H1 (cell line): ENCODE data around the gene ACTL8. TPM values are rescaled to one million over a fixed set of nuclear protein-coding genes. Genes with fewer than 3 reads are reported as not detected.
A peak's percentile ranks its signal among the peaks of the same experiment; 100 is the strongest.

Experiments
- CTCF ChIA-PET: fragments of 300-600 bp; sonication (Branson Sonifier 250); formaldehyde crosslinking; loops from one replicate; lab custom pipeline; 2021; ENCODE audit not compliant: partially characterized antibody; lab: Charles Lee
- POLR2A ChIA-PET: fragments of 300-600 bp; sonication (Branson Sonifier 250); formaldehyde crosslinking; loops from one replicate; lab custom pipeline; 2021; ENCODE audit warnings: inconsistent platforms; ENCODE audit not compliant: partially characterized antibody; lab: Charles Lee
- DNase-seq, 2 experiments: peaks; one replicate each; pipeline versions ENCODE4 v3.0.0 to v3.0.0-alpha.2; 2010 to 2022; ENCODE audit warnings: low spot score in 2 of 2, low read depth in 1 of 2, mixed read lengths in 1 of 2
- FAIRE-seq: peaks from 2 replicates; lab custom pipeline; 2011; peaks lifted over from hg19 to GRCh38; lab: Jason Lieb, UNC
- H2AFZ ChIP-seq: 2 replicates; pipeline ENCODE4 v1.8.1; 2012; ENCODE audit warnings: low read length, inconsistent platforms
- H2AK5ac ChIP-seq: 2 replicates; pipeline ENCODE4 v1.6.1; 2013; ENCODE audit warnings: low read depth, low read length
- H2BK120ac ChIP-seq: replicated peaks from 2 replicates; pipeline ENCODE3; 2013; ENCODE audit warnings: low read depth, low read length, inconsistent platforms
- H2BK12ac ChIP-seq: 2 replicates; pipeline ENCODE4 v1.6.1; 2013; ENCODE audit warnings: low read depth, low read length
- H2BK15ac ChIP-seq: 2 replicates; pipeline ENCODE4 v1.6.1; 2013; ENCODE audit warnings: low read length
- H2BK20ac ChIP-seq: 2 replicates; pipeline ENCODE4 v1.6.1; 2013; ENCODE audit warnings: low read length
- H2BK5ac ChIP-seq: 2 replicates; pipeline ENCODE4 v1.6.1; 2013; ENCODE audit warnings: low read depth, low read length
- H3K14ac ChIP-seq: 2 replicates; pipeline ENCODE4 v1.6.1; 2013; ENCODE audit warnings: inconsistent platforms; ENCODE audit not compliant: insufficient read length
- H3K18ac ChIP-seq: 2 replicates; pipeline ENCODE4 v1.6.1; 2013; ENCODE audit warnings: low read length; ENCODE audit errors: extremely low read depth
- H3K23ac ChIP-seq: 2 replicates; pipeline ENCODE4 v1.6.1; 2013; ENCODE audit warnings: inconsistent platforms; ENCODE audit not compliant: insufficient read length
- H3K23me2 ChIP-seq: 2 replicates; pipeline ENCODE4 v1.6.1; 2013; ENCODE audit warnings: low read depth, low read length
- H3K27ac ChIP-seq: 2 replicates; pipeline ENCODE4 v1.6.1; 2011; ENCODE audit warnings: low read depth, low read length, inconsistent platforms
- H3K27me3 ChIP-seq, 4 experiments: replicated peaks in 1 of 4; 1 replicate in 1 of 4; 2 replicates in 3 of 4; pipeline versions ENCODE4 v1.6.1 to v1.8.1; 2011 to 2013; ENCODE audit warnings: low read length in 3 of 4, mild to moderate bottlenecking in 3 of 4, inconsistent platforms in 2 of 4, mixed read lengths in 2 of 4, moderate library complexity in 1 of 4; ENCODE audit not compliant: control insufficient read depth in 3 of 4, insufficient read depth in 3 of 4; ENCODE audit errors: extremely low read depth in 1 of 4
- H3K36me3 ChIP-seq, 4 experiments: 2 replicates each; pipeline versions ENCODE4 v1.6.1 to v1.8.1; 2011 to 2013; ENCODE audit warnings: mild to moderate bottlenecking in 4 of 4, low read length in 3 of 4, moderate library complexity in 2 of 4, control low read depth in 1 of 4, inconsistent platforms in 1 of 4; ENCODE audit not compliant: insufficient read depth in 4 of 4, control insufficient read depth in 2 of 4
- H3K4ac ChIP-seq: replicated peaks from 2 replicates; pipeline ENCODE3; 2013; ENCODE audit warnings: low read length, low read depth, mixed read lengths, inconsistent platforms; ENCODE audit not compliant: insufficient read length
- H3K4me1 ChIP-seq, 4 experiments: replicated peaks in 1 of 4; 1 replicate in 1 of 4; 2 replicates in 3 of 4; pipeline versions ENCODE4 v1.6.1 to v1.8.1; 2011 to 2013; ENCODE audit warnings: low read length in 3 of 4, inconsistent platforms in 2 of 4, mixed read lengths in 1 of 4; ENCODE audit not compliant: insufficient read depth in 4 of 4, control insufficient read depth in 3 of 4
- H3K4me2 ChIP-seq, 2 experiments: 2 replicates each; pipeline versions ENCODE4 v1.6.1 to v1.8.1; 2011 to 2013; ENCODE audit warnings: low read depth in 2 of 2, low read length in 2 of 2, control low read depth in 1 of 2, inconsistent platforms in 1 of 2, mild to moderate bottlenecking in 1 of 2; ENCODE audit not compliant: insufficient read depth in 1 of 2
- H3K4me3 ChIP-seq, 4 experiments: fragments of 200-600, 300-600 bp in 1 of 4; sonication (generic), shearing (Covaris generic), sonication (Bioruptor Twin) in 1 of 4; 2 replicates each; pipeline versions ENCODE4 v1.5.1 to v1.8.1; 2011 to 2016; ENCODE audit warnings: low read length in 4 of 4, low read depth in 3 of 4, control low read depth in 2 of 4, inconsistent platforms in 2 of 4, mild to moderate bottlenecking in 2 of 4, mixed read lengths in 1 of 4, moderate library complexity in 1 of 4; ENCODE audit not compliant: insufficient read depth in 2 of 4; ENCODE audit errors: extremely low read depth in 1 of 4
- H3K56ac ChIP-seq: replicated peaks from 2 replicates; pipeline ENCODE3; 2013; ENCODE audit warnings: low read depth, mild to moderate bottlenecking, mixed read lengths, low read length, inconsistent platforms; ENCODE audit not compliant: insufficient read length
- H3K79me1 ChIP-seq: 2 replicates; pipeline ENCODE4 v1.6.1; 2013; ENCODE audit warnings: low read depth, low read length, control low read depth
- H3K79me2 ChIP-seq, 2 experiments: 2 replicates each; pipeline versions ENCODE4 v1.6.1 to v1.8.1; 2012 to 2013; ENCODE audit warnings: low read length in 2 of 2, mild to moderate bottlenecking in 2 of 2, inconsistent platforms in 1 of 2; ENCODE audit not compliant: insufficient read depth in 2 of 2, control insufficient read depth in 1 of 2
- H3K9ac ChIP-seq, 4 experiments: replicated peaks in 1 of 4; 1 replicate in 1 of 4; 2 replicates in 3 of 4; pipeline versions ENCODE4 v1.6.1 to v1.8.1; 2011 to 2013; ENCODE audit warnings: low read depth in 3 of 4, low read length in 3 of 4, control low read depth in 2 of 4, mild to moderate bottlenecking in 2 of 4, moderate library complexity in 2 of 4, inconsistent platforms in 1 of 4; ENCODE audit errors: extremely low read depth in 1 of 4
- H3K9me3 ChIP-seq, 2 experiments: 2 replicates each; pipeline versions ENCODE4 v1.6.1 to v1.8.1; 2012 to 2013; ENCODE audit warnings: mild to moderate bottlenecking in 2 of 2, moderate library complexity in 2 of 2, control low read depth in 1 of 2, inconsistent platforms in 1 of 2, low read depth in 1 of 2, low read length in 1 of 2, mixed read lengths in 1 of 2; ENCODE audit not compliant: insufficient read depth in 2 of 2
- H4K20me1 ChIP-seq, 2 experiments: replicated peaks in 1 of 2; 2 replicates each; pipeline versions ENCODE3 to v1.8.1; 2011 to 2013; ENCODE audit warnings: inconsistent platforms in 2 of 2, low read length in 2 of 2, mild to moderate bottlenecking in 1 of 2; ENCODE audit not compliant: insufficient read depth in 2 of 2, control insufficient read depth in 1 of 2
- H4K5ac ChIP-seq: 2 replicates; pipeline ENCODE4 v1.6.1; 2013; ENCODE audit warnings: low read length, low read depth, mixed read lengths, inconsistent platforms; ENCODE audit not compliant: insufficient read length
- H4K8ac ChIP-seq: 2 replicates; pipeline ENCODE4 v1.8.0; 2013; ENCODE audit warnings: mild to moderate bottlenecking, moderate library complexity, low read length, inconsistent platforms; ENCODE audit not compliant: insufficient read depth; ENCODE audit errors: extremely low read depth
- H4K91ac ChIP-seq: replicated peaks from 2 replicates; pipeline ENCODE3; 2013; ENCODE audit warnings: low read length, mixed read lengths, inconsistent platforms; ENCODE audit not compliant: insufficient read length
- KDM1A ChIP-seq: fragments of 200-600, 300-600 bp; sonication (generic); IDR thresholded peaks from 2 replicates; pipeline ENCODE4 v1.7.1; 2016; ENCODE audit warnings: mild to moderate bottlenecking, low read length, borderline replicate concordance
- POLR2AphosphoS5 ChIP-seq: IDR thresholded peaks from 2 replicates; pipeline ENCODE4 v1.6.1; 2011; ENCODE audit warnings: low read depth, low read length
- WGBS, 2 experiments: shearing (Covaris generic) in 1 of 2; methylation state at CpG; one replicate each; pipeline versions ENCODE4 v1.1.6 to v1.1.7; 2013 to 2015; ENCODE audit warnings: low lambda C conversion rate in 2 of 2, mixed read lengths in 2 of 2, inconsistent platforms in 1 of 2, low coverage in 1 of 2, missing lambda C conversion rate in 1 of 2; ENCODE audit not compliant: insufficient replicate concordance in 2 of 2, insufficient coverage in 1 of 2, insufficient read length in 1 of 2; ENCODE audit errors: extremely low coverage in 1 of 2, missing lambda C conversion rate in 1 of 2; 5-methylcytosine and 5-hydroxymethylcytosine counted together
- polyA plus RNA-seq, 7 experiments: library from polyadenylated mRNA; depleted of rRNA in 3 of 7; stranded (reverse) in 5 of 7; unstranded in 2 of 7; fragments of >200 nt in 5 of 7; fragments of 200-250 nt in 2 of 7; gene quantifications; 1 replicate in 5 of 7; 2 replicates in 1 of 7; 4 replicates in 1 of 7; pipeline versions ENCODE4 v1.2.1 to v1.2.3, GENCODE V29; 2011 to 2013; ENCODE audit warnings: missing spikeins in 2 of 7, mixed read lengths in 2 of 7
- total RNA-seq: library from RNA; stranded (reverse); fragmentation: NEBNext Ultra II Directional; extraction: Animal tissue kit (Norgen Biotek cat#: 25700); gene quantifications from 2 replicates; pipeline ENCODE4 v1.2.1, GENCODE V29; 2021

Gene ACTL8
- total and polyA plus RNA-seq, 2 of the 8 experiments (the other 6 are each of a cell fraction or from before 2014, with no cell fraction given), result 0.33 to 0.47 TPM

DNA sequence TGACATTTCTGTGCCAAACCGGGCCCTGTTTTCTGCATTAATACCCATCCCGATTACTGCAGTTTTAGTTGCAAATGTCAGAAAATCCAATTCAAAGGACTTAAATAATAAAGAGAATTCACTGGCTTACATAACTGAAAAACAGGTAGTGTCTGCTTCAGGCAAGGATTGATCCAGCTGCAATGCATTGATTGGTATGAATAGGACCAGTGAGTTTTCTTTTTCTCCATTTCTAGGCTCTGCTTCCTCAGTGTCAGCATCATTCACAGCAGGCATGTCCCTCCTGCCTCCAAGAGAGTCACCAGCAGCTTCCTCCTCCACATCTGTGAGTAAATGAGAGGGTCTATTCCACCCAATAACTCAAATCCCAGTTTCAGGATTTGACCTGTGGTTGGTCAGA is 33.7 kb upstream of the ACTL8 start:
- H4K20me1 ChIP-seq, result peaks cover 0 to 2% of the 10 kb centered on the region in 2 experiments
- no peak overlapping the region for H3K27ac ChIP-seq
- no peak overlapping the region for H4K91ac ChIP-seq
- H2BK5ac ChIP-seq, result no peak overlapping the region
- no peak overlapping the region for H3K14ac ChIP-seq
- H2BK120ac ChIP-seq, result no peak overlapping the region
- no peaks in the 10 kb centered on the region for H3K27me3 ChIP-seq
- H4K5ac ChIP-seq, result no peak overlapping the region
- TF ChIP-seq KDM1A (peak; percentile 68; the same call in 1 of the 2 replicates), POLR2AphosphoS5 (no peak)
- H3K23me2 ChIP-seq, result no peaks in the 10 kb centered on the region
- FAIRE-seq, result no peak
- no peaks in the 10 kb centered on the region for H3K36me3 ChIP-seq
- no peak for DNase-seq
- no peak overlapping the region for H3K4ac ChIP-seq
- H3K9ac ChIP-seq, result no peak overlapping the region
- ChIA-PET POLR2A (no interaction called here), CTCF (interaction anchor here (0.7 to 2.2 kb wide), 9 partner anchors 14 to 105 kb away, joined by 3 to 8 read pairs (median 4); no protein-coding TSS in a partner anchor)
- H3K79me2 ChIP-seq, result no peaks in the 10 kb centered on the region
- H3K4me2 ChIP-seq, result no peak overlapping the region
- no peak overlapping the region for H3K56ac ChIP-seq
- no peak overlapping the region for H2BK12ac ChIP-seq
- no peak overlapping the region for H4K8ac ChIP-seq
- no peaks in the 10 kb centered on the region; a peak in 1 of 7 replicates for H3K4me1 ChIP-seq
- no peak overlapping the region for H3K4me3 ChIP-seq
- no peak overlapping the region for H2AK5ac ChIP-seq
- H2BK20ac ChIP-seq, result no peak overlapping the region
- no peak overlapping the region for H2AFZ ChIP-seq
- H3K23ac ChIP-seq, result no peak overlapping the region
- no peak overlapping the region for H2BK15ac ChIP-seq
- no peak overlapping the region for H3K18ac ChIP-seq
- WGBS, 2 experiments, result 94% methylated on average over 2 of the region's 2 CpGs; no CpG with 5 or more reads in 1 of the 2 experiments
- no peaks in the 10 kb centered on the region for H3K79me1 ChIP-seq
- no peaks in the 10 kb centered on the region for H3K9me3 ChIP-seq
